NCI-H748 (cell line): ENCODE data around the gene FBXO30.

Experiments
- DNase-seq: peaks from one replicate; lab custom pipeline; 2025; ENCODE audit not compliant: unreplicated experiment; lab: John Stamatoyannopoulos, UW

The FBXO30 gene

DNA sequence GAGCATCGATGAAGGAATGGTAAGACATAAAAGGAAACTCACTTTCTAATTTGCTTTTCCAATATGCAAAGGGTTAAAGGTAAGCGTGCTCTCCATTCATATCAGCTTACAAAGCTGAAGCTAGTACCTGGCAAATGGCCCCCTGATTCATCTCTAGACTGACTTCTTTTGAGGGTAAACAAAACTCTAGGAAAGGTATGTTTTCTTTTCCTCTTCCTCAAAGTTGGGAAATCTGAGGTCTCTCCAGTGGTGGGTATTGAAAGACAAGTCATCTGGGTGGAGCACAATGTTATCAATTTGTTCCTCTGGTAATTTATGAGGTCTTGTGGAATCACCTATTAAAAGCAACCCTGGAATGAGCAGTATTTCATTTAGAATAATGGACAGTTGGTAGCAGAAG is 7.9 kb upstream of the FBXO30 start:
- no peak for DNase-seq

DNA sequence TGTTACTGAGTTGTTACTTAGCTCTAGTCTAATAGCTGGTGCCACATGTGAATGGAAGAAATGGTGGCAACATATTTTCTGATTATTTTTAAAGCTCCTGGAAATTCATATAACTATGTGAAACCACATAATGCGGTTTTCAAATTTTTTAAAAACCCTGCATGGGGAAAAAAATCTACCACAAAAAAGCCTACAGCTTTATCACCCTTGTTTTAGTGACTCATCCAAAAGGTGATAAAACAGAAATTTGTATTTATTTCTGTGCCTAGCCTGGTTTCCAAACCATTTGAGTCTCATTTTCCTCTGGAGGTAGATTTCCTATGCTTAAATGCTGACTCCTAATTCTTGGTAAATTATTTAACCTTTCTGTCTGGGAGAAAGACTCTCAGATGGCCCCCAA is 5.4 kb upstream of the FBXO30 start:
- DNase-seq: no peak

DNA sequence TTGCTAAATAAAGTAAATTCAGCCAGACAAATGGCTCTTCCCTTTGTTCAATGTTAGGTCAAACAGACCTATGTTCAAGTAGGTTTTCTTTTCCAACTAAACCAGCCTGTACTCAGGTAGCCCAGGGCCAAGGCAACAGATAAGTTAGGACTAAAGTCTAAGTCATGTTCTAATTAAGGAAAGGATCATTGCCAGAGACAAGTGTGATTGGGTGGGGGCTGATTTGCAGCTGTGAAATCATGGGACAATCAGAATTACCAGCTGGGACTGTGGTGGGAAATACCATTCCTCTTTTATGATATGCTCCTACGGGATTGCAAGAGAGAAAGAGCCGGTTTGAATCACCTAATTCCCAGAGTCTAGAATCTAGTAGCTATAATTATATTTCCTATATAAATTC is 4.2 kb upstream of the FBXO30 start:
- no peak for DNase-seq

DNA sequence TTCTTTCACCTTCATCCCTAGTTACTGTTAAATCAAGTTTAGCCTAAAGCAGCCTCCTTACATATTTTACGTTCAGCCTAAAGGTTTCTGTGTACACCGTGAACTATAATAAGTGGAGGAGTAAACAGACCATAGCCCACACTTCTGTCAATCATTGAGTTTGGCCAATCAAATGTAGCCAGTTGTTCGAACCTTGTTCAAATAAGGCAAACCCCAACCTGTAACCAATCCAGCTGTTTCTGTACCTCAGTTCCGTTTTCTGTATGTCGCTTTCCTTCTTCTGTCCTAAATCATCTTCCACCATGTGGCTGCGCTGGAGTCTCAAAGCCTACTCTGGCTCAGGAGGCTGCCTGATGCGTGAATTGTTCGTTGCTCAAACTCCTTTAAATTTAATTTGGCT is 1.8 kb upstream of the FBXO30 start:
- no peak for DNase-seq

DNA sequence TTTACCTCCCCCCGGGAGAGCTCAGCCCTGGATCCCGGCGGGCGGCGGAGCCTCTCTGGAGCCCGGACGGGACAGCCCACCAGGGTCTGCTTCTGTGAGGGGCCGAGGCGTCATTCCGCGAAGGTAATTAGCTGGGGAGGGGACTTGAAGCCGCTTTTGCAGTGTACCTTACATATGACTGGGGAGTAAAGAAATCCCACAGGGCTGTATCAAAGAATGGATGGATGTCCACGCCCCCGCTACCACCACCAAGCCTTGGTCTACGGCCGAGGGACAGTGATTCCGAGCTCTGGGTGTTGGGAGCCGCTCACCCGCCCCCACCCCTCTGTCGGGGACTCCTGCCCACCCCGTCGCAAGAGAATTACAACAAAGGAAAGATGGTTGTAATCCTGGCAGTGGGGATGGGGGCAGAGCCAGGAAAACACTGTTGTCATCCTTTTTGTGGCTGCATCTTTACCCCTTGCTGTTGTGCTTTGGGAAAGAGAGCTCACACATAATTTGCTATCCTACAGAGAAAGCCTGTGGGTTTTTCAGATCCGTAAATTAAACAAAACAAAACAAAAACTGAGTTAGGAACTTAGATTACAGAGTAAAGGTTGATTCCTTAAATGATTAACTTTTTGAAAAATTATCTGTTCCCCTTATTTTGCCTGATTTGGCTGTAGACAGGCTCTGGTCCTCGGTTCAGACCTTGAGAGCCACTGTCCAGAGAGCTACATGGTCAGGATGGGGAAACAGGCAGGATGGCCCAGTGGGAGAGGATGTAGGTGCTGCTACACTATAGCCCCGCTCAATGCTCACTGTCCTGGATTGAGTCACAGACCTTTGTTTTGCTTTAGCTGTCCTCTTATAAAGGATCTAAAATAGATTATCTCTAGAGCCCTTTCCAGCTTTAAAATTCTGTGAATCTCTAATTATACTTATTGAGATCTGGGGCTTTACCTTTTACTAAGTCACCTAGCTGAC is 997 bp upstream of the FBXO30 start:
- DNase-seq: peak; percentile 60

DNA sequence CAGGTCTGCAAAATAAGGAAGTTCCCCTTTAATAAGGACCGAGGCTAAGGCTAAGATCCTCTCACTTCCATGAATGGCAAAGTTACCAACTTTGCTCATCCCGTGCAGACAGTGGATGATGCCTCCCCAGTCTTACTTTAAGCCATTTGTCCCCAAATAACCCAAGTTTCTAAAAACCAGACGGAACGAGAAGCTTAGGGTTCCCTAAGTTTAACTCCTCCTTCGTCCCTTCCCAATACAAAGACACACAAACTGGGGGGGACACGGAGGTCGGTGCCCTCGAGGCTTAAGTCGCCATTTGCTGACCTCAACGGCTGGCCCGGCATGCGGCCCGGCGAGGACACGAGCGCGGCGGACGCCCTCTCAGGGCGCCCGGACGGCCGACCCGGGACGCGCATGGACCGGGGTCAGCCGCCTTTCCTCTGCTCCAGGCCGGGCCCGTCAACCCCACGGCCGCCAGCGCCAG is 527 bp downstream of the FBXO30 start:
- peak; percentile 62 for DNase-seq

DNA sequence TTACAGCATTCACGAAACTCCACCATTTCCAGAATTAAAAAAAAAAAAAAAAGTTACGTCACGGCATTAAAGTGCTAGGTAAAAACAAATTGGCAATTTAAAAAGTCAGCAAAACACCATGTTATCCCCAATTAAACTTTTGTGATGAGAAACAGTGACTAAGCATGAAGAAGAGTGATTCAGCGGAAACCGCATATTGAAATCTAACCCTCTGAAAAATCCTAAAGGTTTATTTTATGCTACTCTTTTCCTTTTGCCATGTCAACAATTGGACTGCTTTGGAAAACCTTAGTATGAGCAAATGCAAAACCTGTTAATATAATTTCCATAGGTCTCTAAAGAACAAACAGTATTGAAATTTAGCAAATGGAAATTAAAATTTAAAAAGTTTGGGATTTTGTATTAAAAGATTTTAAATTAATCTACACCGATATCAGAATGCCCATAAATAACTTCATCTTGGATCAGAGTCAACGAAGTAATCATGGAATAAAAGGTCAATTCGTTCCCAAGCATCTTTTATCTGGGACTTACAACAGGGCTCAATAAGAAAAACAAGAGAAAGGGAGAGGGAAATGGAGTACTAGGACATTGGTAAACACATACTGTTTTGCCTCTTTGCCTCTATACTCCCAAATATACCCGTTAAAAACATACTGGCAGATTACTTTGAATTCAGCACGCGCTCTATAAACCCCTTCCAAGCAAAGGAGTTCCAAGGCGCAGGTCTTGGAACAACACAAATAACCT is 1.1 kb downstream of the FBXO30 start:
- DNase-seq: no peak

GRCh38 chr6:145811741-145812140 is 2.9 kb downstream of the FBXO30 start:
- DNase-seq: no peak

DNA sequence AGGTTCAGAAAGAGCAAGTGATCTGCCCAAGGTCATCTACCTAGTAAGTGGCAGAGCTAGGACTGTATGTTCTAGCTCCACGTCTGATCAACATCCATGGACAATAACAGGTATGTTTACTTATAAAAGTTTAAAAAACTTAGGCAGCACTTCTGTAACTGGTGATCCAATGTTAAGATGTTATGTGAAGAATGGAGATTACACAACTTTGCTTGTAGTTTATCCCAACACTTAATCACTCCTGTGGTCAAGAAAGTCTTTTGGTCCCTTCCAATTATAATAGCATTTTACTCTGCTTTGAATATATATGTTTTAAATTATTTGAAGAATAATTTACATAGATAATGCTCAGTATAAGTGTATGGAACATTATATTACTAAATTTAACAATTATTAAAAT is 4.8 kb downstream of the FBXO30 start:
- no peak for DNase-seq

- no peak for DNase-seq
Measured at GRCh38 chr6:145809211-145809610, 5.4 kb downstream of the FBXO30 start.

DNA sequence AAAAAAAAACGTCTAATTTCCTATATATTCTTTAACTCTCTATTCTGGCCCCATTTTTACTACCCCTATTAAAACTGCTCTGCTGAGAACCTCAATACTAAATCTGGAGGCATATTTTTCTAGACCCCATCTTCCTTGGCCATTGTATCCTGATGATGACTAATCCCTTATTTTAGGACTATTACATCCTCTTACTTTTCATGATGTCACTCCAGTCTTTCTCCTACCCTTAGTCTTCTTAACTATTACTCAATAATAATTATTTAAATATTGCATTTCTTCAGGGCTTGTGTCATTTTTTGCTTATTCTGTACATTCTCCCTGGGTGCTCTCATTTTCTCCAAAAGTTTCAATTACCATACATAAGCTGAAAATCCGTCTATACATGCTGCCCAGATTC is 6.4 kb downstream of the FBXO30 start:
- no peak for DNase-seq

DNA sequence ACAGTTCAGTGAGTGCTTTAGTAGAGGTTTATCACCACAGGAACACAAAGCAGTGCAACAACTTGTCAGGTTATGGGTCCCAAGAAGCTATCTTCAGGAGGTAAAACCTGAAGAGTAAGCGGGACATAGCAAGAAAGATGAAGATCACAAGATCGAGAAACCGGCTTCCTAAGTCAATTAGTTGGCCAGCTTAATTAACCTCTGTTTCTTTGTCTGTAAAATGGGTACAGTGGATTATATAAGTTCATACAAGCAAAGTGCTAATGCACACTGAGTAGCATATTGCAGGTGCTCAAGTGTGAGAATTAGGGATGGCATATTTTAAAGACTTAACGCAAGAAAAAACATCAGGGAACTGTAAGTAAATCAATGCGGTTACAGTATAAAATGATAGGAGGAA is 12.5 kb downstream of the FBXO30 start:
- DNase-seq: no peak

GRCh38 chr6:145801021-145801420 is 13.6 kb downstream of the FBXO30 start:
- DNase-seq: no peak

DNA sequence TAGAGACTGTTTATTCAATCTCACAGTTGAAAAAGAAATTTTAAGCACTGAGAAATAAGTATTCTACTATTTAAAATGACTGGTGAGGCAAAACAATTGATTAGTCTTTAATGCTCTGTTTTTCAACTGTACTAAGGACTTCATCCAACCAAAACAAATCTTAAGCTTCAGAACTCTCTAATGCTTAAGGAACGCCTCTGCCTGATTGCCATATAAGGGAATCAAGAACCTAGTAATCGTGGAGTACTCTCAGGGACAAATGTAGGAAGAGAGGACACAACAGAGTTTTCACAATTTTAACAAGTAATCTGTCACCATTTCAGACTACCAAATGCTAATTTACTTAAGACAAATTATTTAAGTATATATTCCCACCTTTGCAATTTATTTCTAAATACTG is 16.1 kb downstream of the FBXO30 start:
- no peak for DNase-seq

DNA sequence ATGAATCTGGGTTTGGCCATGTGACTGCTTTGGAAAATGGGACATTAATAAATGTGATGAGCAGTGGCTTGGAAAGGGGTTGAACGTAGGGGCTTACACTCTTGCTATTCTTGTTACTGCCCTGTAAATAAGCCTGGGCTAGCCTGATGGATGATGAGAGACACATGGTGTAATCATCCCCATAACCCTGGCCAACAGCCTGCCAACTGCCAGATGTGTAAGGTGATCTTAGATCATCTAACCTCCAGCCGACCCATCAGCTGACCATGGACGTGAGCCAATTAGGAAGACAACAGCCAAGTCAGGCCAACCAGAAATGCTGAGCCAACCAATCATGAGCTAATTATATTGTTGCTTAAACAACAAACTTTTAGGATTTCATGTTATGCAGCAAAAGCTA is 25.2 kb downstream of the FBXO30 start:
- DNase-seq: no peak

GRCh38 chr6:145787688-145788087 is 26.9 kb downstream of the FBXO30 start:
- DNase-seq: no peak

DNA sequence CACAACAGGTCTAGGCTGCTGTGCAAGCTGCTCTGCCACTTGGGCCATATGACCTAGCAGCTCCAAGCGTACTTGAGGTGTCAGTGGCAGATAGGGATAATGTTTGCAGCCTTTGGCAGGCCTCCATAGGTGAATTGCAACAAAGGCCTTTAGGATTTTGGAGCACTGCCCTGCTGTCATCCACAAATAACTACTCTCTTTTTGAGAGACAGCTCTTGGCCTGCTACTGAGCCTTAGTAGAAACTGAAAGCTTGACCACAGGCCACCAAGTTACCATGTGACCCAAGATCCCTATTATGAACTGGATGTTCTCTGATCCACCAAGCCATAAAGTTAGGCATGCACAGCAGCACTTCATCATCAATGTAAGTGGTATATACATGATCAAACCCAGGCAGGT is 29.9 kb downstream of the FBXO30 start:
- no peak for DNase-seq

- DNase-seq: no peak
Measured at GRCh38 chr6:145783796-145784195, 30.8 kb downstream of the FBXO30 start.

GRCh38 chr6:145772846-145773245 is 41.7 kb downstream of the FBXO30 start:
- DNase-seq: no peak

DNA sequence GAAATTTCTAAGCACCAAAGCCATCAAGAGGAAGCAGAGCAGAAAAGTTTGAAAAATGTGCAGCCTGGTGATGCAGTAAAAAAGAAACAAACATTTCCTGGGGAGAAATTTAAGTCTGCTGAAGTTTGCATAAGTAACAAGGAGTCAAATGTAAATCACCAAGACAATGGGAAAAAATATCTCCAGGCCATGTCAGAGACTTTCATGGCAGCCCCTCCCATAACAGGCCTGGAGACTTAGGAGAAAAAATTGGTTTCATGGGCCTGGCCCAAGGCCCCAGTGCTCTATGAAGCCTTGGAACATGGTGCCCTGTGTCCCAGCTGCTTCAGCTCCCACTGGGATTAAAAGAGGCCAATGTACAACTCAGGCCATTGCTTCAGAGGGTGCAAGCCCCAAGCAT is 49.1 kb downstream of the FBXO30 start:
- no peak for DNase-seq

- DNase-seq: no peak
Measured at GRCh38 chr6:145763742-145764141, 50.9 kb downstream of the FBXO30 start.

GRCh38 chr6:145761584-145761983 is 53.0 kb downstream of the FBXO30 start:
- DNase-seq: no peak
